IMR-90 (cell line): ENCODE measurements around the gene FAM149B1. TPM values are rescaled to one million over a fixed set of nuclear protein-coding genes. Genes with fewer than 3 reads are reported as not detected.

Source experiments
- ATAC-seq: fragments of 200-7000 bp; cut with Tn5 transposase; 2 replicates; pipeline ENCODE4 v1.9.1; 2020; ENCODE audit warnings: low read depth, mild to moderate bottlenecking, moderate library complexity
- BruUV-seq: library from RNA; stranded (reverse); fragments of 400-500 nt; replicated peaks from 2 replicates; lab custom pipeline; 2021; lab: Mats Ljungman, UMichigan
- CTCF ChIA-PET: fragments of 300-600 bp; formaldehyde crosslinking; extraction: SDS; loops from one replicate; lab custom pipeline; 2021; ENCODE audit warnings: antibody characterized with exemption; lab: Yijun Ruan, JAX
- POLR2A ChIA-PET: fragments of 300-600 bp; sonication (Branson Sonifier 250); formaldehyde crosslinking; loops from one replicate; lab custom pipeline; 2022; ENCODE audit warnings: antibody characterized with exemption; ENCODE audit not compliant: unreplicated experiment; lab: Charles Lee
- DNase-seq: peaks from one replicate; pipeline ENCODE4 v3.0.0; 2013
- H2AFZ ChIP-seq: replicated peaks from 2 replicates; pipeline ENCODE3; 2013; ENCODE audit warnings: low read length, mild to moderate bottlenecking; ENCODE audit not compliant: poor library complexity
- H2AK5ac ChIP-seq: 2 replicates; pipeline ENCODE4 v1.6.1; 2013; ENCODE audit warnings: low read depth, low read length, inconsistent platforms
- H2AK9ac ChIP-seq: replicated peaks from 2 replicates; pipeline ENCODE3; 2013; ENCODE audit warnings: mild to moderate bottlenecking, low read depth, low read length, moderate library complexity; ENCODE audit not compliant: poor library complexity
- H2BK120ac ChIP-seq: 2 replicates; pipeline ENCODE4 v1.6.1; 2013; ENCODE audit warnings: low read depth, low read length, inconsistent platforms
- H2BK15ac ChIP-seq: 3 replicates; pipeline ENCODE4 v1.6.1; 2013; ENCODE audit warnings: low read depth, low read length, inconsistent platforms
- H2BK20ac ChIP-seq: 2 replicates; pipeline ENCODE4 v1.6.1; 2013; ENCODE audit warnings: low read depth, mild to moderate bottlenecking, inconsistent platforms, low read length, moderate library complexity
- H2BK5ac ChIP-seq: 2 replicates; pipeline ENCODE4 v1.6.1; 2013; ENCODE audit warnings: mild to moderate bottlenecking, low read depth, low read length, inconsistent platforms; ENCODE audit not compliant: poor library complexity, severe bottlenecking
- H3K14ac ChIP-seq: replicated peaks from 2 replicates; pipeline ENCODE4 v1.6.1; 2013; ENCODE audit warnings: low read depth, low read length, inconsistent platforms
- H3K18ac ChIP-seq: 2 replicates; pipeline ENCODE4 v1.6.1; 2013; ENCODE audit warnings: low read depth, low read length, control low read depth
- H3K23ac ChIP-seq: 2 replicates; pipeline ENCODE4 v1.6.1; 2013; ENCODE audit warnings: low read depth, low read length, inconsistent platforms
- H3K27ac ChIP-seq: 2 replicates; pipeline ENCODE4 v1.5.1; 2013; ENCODE audit warnings: mild to moderate bottlenecking, control low read depth, low read length; ENCODE audit not compliant: insufficient read depth
- H3K27me3 ChIP-seq: 2 replicates; pipeline ENCODE4 v1.6.1; 2013; ENCODE audit warnings: low read length; ENCODE audit not compliant: control insufficient read depth, insufficient read depth
- H3K36me3 ChIP-seq: 2 replicates; pipeline ENCODE4 v1.6.1; 2013; ENCODE audit warnings: low read length, mixed read lengths; ENCODE audit not compliant: control insufficient read depth, insufficient read depth
- H3K4ac ChIP-seq: 2 replicates; pipeline ENCODE4 v1.6.1; 2013; ENCODE audit warnings: low read depth, low read length, inconsistent platforms
- H3K4me1 ChIP-seq: 2 replicates; pipeline ENCODE4 v1.6.1; 2013; ENCODE audit warnings: low read length, mixed read lengths; ENCODE audit not compliant: control insufficient read depth, insufficient read depth
- H3K4me2 ChIP-seq: 2 replicates; pipeline ENCODE4 v1.6.1; 2013; ENCODE audit warnings: low read depth, mild to moderate bottlenecking, control low read depth, low read length, moderate library complexity
- H3K4me3 ChIP-seq: 2 replicates; pipeline ENCODE4 v1.5.1; 2013; ENCODE audit warnings: low read depth, mild to moderate bottlenecking, control low read depth, low read length, moderate library complexity; ENCODE audit not compliant: insufficient read depth
- H3K56ac ChIP-seq: 2 replicates; pipeline ENCODE4 v1.6.1; 2013; ENCODE audit warnings: low read length, inconsistent platforms; ENCODE audit not compliant: insufficient read depth; ENCODE audit errors: extremely low read depth
- H3K79me1 ChIP-seq, 2 experiments: 2 replicates each; pipeline ENCODE4 v1.6.1; 2013; ENCODE audit warnings: low read length in 2 of 2, inconsistent platforms in 1 of 2, low read depth in 1 of 2
- H3K9ac ChIP-seq: 2 replicates; pipeline ENCODE4 v1.6.1; 2013; ENCODE audit warnings: low read depth, low read length, control low read depth
- H3K9me1 ChIP-seq: 2 replicates; pipeline ENCODE4 v1.6.1; 2013; ENCODE audit warnings: low read length, inconsistent platforms; ENCODE audit not compliant: insufficient read depth
- H3K9me3 ChIP-seq: 2 replicates; pipeline ENCODE4 v1.6.1; 2013; ENCODE audit warnings: low read length; ENCODE audit not compliant: control insufficient read depth, insufficient read depth
- H4K20me1 ChIP-seq: 2 replicates; pipeline ENCODE4 v1.6.1; 2013; ENCODE audit warnings: low read length, inconsistent platforms; ENCODE audit not compliant: insufficient read depth
- H4K5ac ChIP-seq: 2 replicates; pipeline ENCODE4 v1.6.1; 2013; ENCODE audit warnings: mild to moderate bottlenecking, low read depth, low read length, control low read depth
- H4K8ac ChIP-seq, 2 experiments: 2 replicates each; pipeline ENCODE4 v1.6.1; 2013; ENCODE audit warnings: low read depth in 2 of 2, low read length in 2 of 2, control low read depth in 1 of 2, inconsistent platforms in 1 of 2
- H4K91ac ChIP-seq: 2 replicates; pipeline ENCODE4 v1.6.1; 2013; ENCODE audit warnings: low read depth, low read length, inconsistent platforms; ENCODE audit not compliant: insufficient read depth
- BHLHE40 ChIP-seq: fragments of 150-350 bp; IDR thresholded peaks from 2 replicates; pipeline ENCODE4 v1.6.1; 2016; ENCODE audit warnings: mild to moderate bottlenecking, low read depth, low read length
- CHD1 ChIP-seq: IDR thresholded peaks from 2 replicates; pipeline ENCODE4 v1.6.1; 2012; ENCODE audit warnings: low read depth, low read length, improper control_type of control experiment
- CTCF ChIP-seq: conservative IDR thresholded peaks from 2 replicates; pipeline ENCODE4 v1.5.1; 2012; ENCODE audit warnings: mild to moderate bottlenecking, low read depth, low read length, improper control_type of control experiment
- FOS ChIP-seq: fragments of 150-350 bp; IDR thresholded peaks from 2 replicates; pipeline ENCODE4 v1.6.1; 2016; ENCODE audit warnings: low read depth, low read length
- MAFK ChIP-seq: IDR thresholded peaks from 2 replicates; pipeline ENCODE4 v1.6.1; 2012; ENCODE audit warnings: low read depth, low read length, improper control_type of control experiment
- MAZ ChIP-seq: IDR thresholded peaks from 2 replicates; pipeline ENCODE4 v1.6.1; 2012; ENCODE audit warnings: low read depth, mild to moderate bottlenecking, low read length, improper control_type of control experiment, moderate library complexity, borderline replicate concordance
- MXI1 ChIP-seq: IDR thresholded peaks from 2 replicates; pipeline ENCODE4 v1.6.1; 2012; ENCODE audit warnings: low read depth, mild to moderate bottlenecking, low read length, moderate library complexity, borderline replicate concordance
- NFE2L2 ChIP-seq: fragments of 150-350 bp; IDR thresholded peaks from 2 replicates; pipeline ENCODE4 v1.6.1; 2016; ENCODE audit warnings: low read depth, mild to moderate bottlenecking, low read length
- RAD21 ChIP-seq: IDR thresholded peaks from 2 replicates; pipeline ENCODE4 v1.6.1; 2012; ENCODE audit warnings: low read length, improper control_type of control experiment
- RCOR1 ChIP-seq: IDR thresholded peaks from 2 replicates; pipeline ENCODE4 v1.6.1; 2012; ENCODE audit warnings: mild to moderate bottlenecking, low read length, improper control_type of control experiment; ENCODE audit not compliant: insufficient replicate concordance
- RFX5 ChIP-seq: IDR thresholded peaks from 2 replicates; pipeline ENCODE4 v1.8.0; 2012; ENCODE audit warnings: low read depth, mild to moderate bottlenecking, low read length, moderate library complexity
- SMC3 ChIP-seq: fragments of 150-350 bp; IDR thresholded peaks from 2 replicates; pipeline ENCODE4 v1.6.1; 2016; ENCODE audit warnings: low read depth, mild to moderate bottlenecking, antibody characterized with exemption, low read length, moderate library complexity
- USF2 ChIP-seq: fragments of 150-350 bp; IDR thresholded peaks from 2 replicates; pipeline ENCODE4 v1.6.1; 2017; ENCODE audit warnings: mild to moderate bottlenecking, antibody characterized with exemption, low read length, low read depth
- WGBS, 2 experiments: methylation state at CpG; one replicate each; pipeline versions ENCODE4 v1.1.5 to v1.1.7; 2013; ENCODE audit warnings: missing lambda C conversion rate in 2 of 2; ENCODE audit not compliant: insufficient read length in 1 of 2; ENCODE audit errors: extremely low coverage in 2 of 2; 5-methylcytosine and 5-hydroxymethylcytosine counted together
- dilution Hi-C: fragments of 300-500 bp; cut with HindIII; formaldehyde crosslinking; loops from one replicate; pipeline ENCODE4 v1.14.3; 2018; ENCODE audit warnings: low sequenced_read_pairs; ENCODE audit not compliant: unreplicated experiment
- in situ Hi-C: fragments of 300-500 bp; cut with MboI; formaldehyde crosslinking; loops from 3 replicates; pipeline ENCODE4 v1.14.3; 2019; ENCODE audit warnings: low sequenced_read_pairs, inconsistent platforms, mixed read lengths
- intact Hi-C: fragments of 100-400 bp; cut with micrococcal nuclease; formaldehyde crosslinking; loops from 2 replicates; pipeline ENCODE4 v1.10.0; 2022
- polyA plus RNA-seq, 3 experiments: library from polyadenylated mRNA; depleted of rRNA; stranded (reverse); fragments of >200 nt; gene quantifications; 2 replicates each; pipeline ENCODE4 v1.2.3, GENCODE V29; 2012; ENCODE audit warnings: low replicate concordance in 1 of 3
- total RNA-seq: library from RNA; depleted of rRNA; stranded (reverse); fragments of >200 nt; gene quantifications from 2 replicates; pipeline ENCODE4 v1.2.3, GENCODE V29; 2012

FAM149B1 gene
- total and polyA plus RNA-seq, 2 of the 4 experiments (the other 2 are of a cell fraction): 21.7 to 28.3 TPM

GRCh38 chr10:73252445-73253224 lies 84.7 kb downstream of the FAM149B1 start, which contains the start of gene MRPS16:
Gene MRPS16, minus strand, starts transcription at chr10:73252644. Its CDS starts 162 bp downstream, at chr10:73252482.
- ATAC-seq: peak; percentile 97
- intact Hi-C loops: loop anchor here (1.0 to 10.0 kb wide), 2 partner anchors 108 to 242 kb away; partner anchors contain the start of gene PPP3CB
- TF ChIP-seq USF2 (no peak; the same call in 1 of the 2 replicates), NFE2L2 (no peak), RCOR1 (no peak), CTCF (no peak), FOS (peak; percentile 73), CHD1 (no peak), MXI1 (peak; percentile 88), RFX5 (no peak), SMC3 (no peak), MAFK (no peak), RAD21 (no peak), MAZ (peak; percentile 35; the same call in 1 of the 2 replicates), BHLHE40 (peak; percentile 63)

More at GRCh38 chr10:73252445-73253224, 84.7 kb downstream of the FAM149B1 start, which contains the start of gene MRPS16:
- H4K8ac ChIP-seq: peak within 1 kb of the TSS; percentile 88 to 96
- H4K91ac ChIP-seq: peak within 1 kb of the TSS; percentile 91
- peak within 1 kb of the TSS; percentile 85 for H2BK120ac ChIP-seq
- H3K9me3 ChIP-seq: no peaks in the 10 kb centered on the region
- peak within 1 kb of the TSS; percentile 85 for H2AK9ac ChIP-seq
- peak within 1 kb of the TSS; percentile 99 for H3K4ac ChIP-seq
- peak within 1 kb of the TSS; percentile 94 for H3K4me2 ChIP-seq
- H3K27me3 ChIP-seq: no peaks in the 10 kb centered on the region
- no peak within 1 kb of the TSS; the same call in 1 of the 2 replicates for H2BK20ac ChIP-seq
- H4K5ac ChIP-seq: peak within 1 kb of the TSS; percentile 73
- peak within 1 kb of the TSS; percentile 93 for H3K27ac ChIP-seq
- H3K4me1 ChIP-seq: peaks cover 8% of the 10 kb centered on the region
- peak; percentile 96 for DNase-seq
- peak within 1 kb of the TSS; percentile 100 for H2AFZ ChIP-seq
- no peaks in the 10 kb centered on the region for H4K20me1 ChIP-seq
- peak within 1 kb of the TSS; percentile 94 for H2BK5ac ChIP-seq
- ChIA-PET CTCF (no interaction called here), POLR2A (no interaction called here)
- H2BK15ac ChIP-seq: 0 out of 3 replicates have a peak within 1 kb of the TSS, but pooled peaks have one; percentile 26
- H3K9me1 ChIP-seq: 0 out of 2 replicates have a peak, but pooled peaks cover 3% of the 10 kb centered on the region
- peak within 1 kb of the TSS; percentile 99 for H3K23ac ChIP-seq
- WGBS, 2 experiments: 0% methylated on average over 30 of the region's 51 CpGs; no CpG with 5 or more reads in 1 of the 2 experiments
- BruUV-seq: no TSS peak
- H3K9ac ChIP-seq: peak within 1 kb of the TSS; percentile 95
- dilution Hi-C loops: no loop called here
- peak within 1 kb of the TSS; percentile 97 for H3K56ac ChIP-seq
- peak within 1 kb of the TSS; percentile 35 for H3K18ac ChIP-seq
- H3K14ac ChIP-seq: peak within 1 kb of the TSS; percentile 99
- peak within 1 kb of the TSS; percentile 54 for H3K4me3 ChIP-seq
- peaks cover 21 to 38% of the 10 kb centered on the region in 2 experiments for H3K79me1 ChIP-seq
- in situ Hi-C loops: loop anchor here (25.0 kb wide), 1 partner anchor 385 kb away; the partner anchor contains the start of gene MYOZ1
- H3K36me3 ChIP-seq: peaks cover 8% of the 10 kb centered on the region
- peak within 1 kb of the TSS; percentile 92 for H2AK5ac ChIP-seq
